Measurements from ENCODE around the gene NPAT.
"Not testable (repeated sequence)": the region's sequence is repeated elsewhere in the genome, so short reads cannot be mapped to it uniquely, and the experiment has no call there.

NPAT gene

GRCh38 chr11:108137212-108137611 is 85.2 kb downstream of the NPAT start:
- Histone ChIP-seq H3K27ac (no peak overlapping the region), H3K4me2 (ENCODE audit: low read length) (no peak overlapping the region), H3K27me3 (ENCODE audit: control insufficient read depth, insufficient read depth, low read length) (no peaks in the 10 kb centered on the region), H3K9me3 (ENCODE audit: control insufficient read depth, low read length) (no peaks in the 10 kb centered on the region), H3K4me3 (ENCODE audit: low read depth, low read length) (no peak overlapping the region), H3K9ac (no peak overlapping the region), H3K79me2 (no peaks in the 10 kb centered on the region), H3K4me1 (no peaks in the 10 kb centered on the region), H3K36me3 (ENCODE audit: control insufficient read depth, insufficient read depth, low read length) (no peaks in the 10 kb centered on the region), H2AFZ (no peak overlapping the region)
- TF ChIP-seq CTCF (IDR thresholded peaks at IDR 0.05) = no peak

DNA sequence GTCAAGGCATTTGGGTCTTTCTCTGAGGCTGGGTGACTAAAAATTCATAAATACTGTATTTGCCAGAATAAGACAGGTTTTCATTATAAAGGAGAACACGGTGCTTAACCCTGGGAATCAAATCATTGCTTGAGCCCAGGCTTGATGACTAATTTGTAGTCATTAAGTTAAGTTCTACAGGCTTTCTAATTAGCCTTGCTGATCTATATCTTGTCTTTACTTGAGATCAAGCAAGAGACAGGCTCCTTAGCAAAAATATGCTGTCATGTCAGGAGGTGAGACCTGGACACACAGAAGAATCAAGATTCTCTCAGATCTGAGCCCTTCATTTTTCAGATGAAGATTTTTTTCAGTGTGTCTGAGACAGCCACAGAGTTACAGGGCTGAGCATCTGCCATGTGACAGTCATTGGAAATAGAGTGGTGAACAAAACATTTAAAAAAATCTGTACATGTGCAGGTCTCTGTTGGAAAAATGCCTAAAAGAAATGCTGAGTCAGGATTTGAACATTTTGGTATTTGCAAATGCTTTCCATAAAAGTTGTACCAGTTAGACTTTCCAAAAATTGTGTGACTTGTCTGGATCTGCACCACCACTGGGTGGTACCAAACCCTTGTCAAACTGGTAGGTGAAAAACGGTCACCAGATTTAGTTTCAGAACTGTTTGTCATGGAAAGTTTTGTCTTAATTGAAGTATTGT is 86.4 kb downstream of the NPAT start:
- Histone ChIP-seq H2AFZ (no peak overlapping the region), H3K9ac (no peak overlapping the region), H3K4me3 (ENCODE audit: low read depth, low read length) (no peak overlapping the region), H3K4me1 (no peaks in the 10 kb centered on the region), H3K4me2 (ENCODE audit: low read length) (no peak overlapping the region), H3K27ac (no peak overlapping the region), H3K79me2 (no peaks in the 10 kb centered on the region), H3K27me3 (ENCODE audit: control insufficient read depth, insufficient read depth, low read length) (no peaks in the 10 kb centered on the region), H3K36me3 (ENCODE audit: control insufficient read depth, insufficient read depth, low read length) (no peaks in the 10 kb centered on the region), H3K9me3 (ENCODE audit: control insufficient read depth, low read length) (no peaks in the 10 kb centered on the region)
- no peak for TF ChIP-seq CTCF (IDR thresholded peaks at IDR 0.05)

GRCh38 chr11:108132993-108133538 is 89.4 kb downstream of the NPAT start:
- H2AFZ ChIP-seq; H3K9ac ChIP-seq; H3K27me3 ChIP-seq (ENCODE audit: control insufficient read depth, insufficient read depth, low read length); H3K79me2 ChIP-seq; H3K36me3 ChIP-seq (ENCODE audit: control insufficient read depth, insufficient read depth, low read length); H3K27ac ChIP-seq; H3K4me2 ChIP-seq (ENCODE audit: low read length); H3K4me3 ChIP-seq (ENCODE audit: low read depth, low read length); H3K9me3 ChIP-seq (ENCODE audit: control insufficient read depth, low read length); H3K4me1 ChIP-seq: not testable (repeated sequence)

GRCh38 chr11:108131993-108132392 is 90.4 kb downstream of the NPAT start:
- H2AFZ ChIP-seq = no peak overlapping the region
- H3K36me3 ChIP-seq (ENCODE audit: control insufficient read depth, insufficient read depth, low read length) = no peaks in the 10 kb centered on the region
- peaks cover 2% of the 10 kb centered on the region for H3K79me2 ChIP-seq
- TF ChIP-seq CTCF (IDR thresholded peaks at IDR 0.05) = no peak
- H3K27me3 ChIP-seq (ENCODE audit: control insufficient read depth, insufficient read depth, low read length) = no peaks in the 10 kb centered on the region
- no peaks in the 10 kb centered on the region for H3K9me3 ChIP-seq (ENCODE audit: control insufficient read depth, low read length)
- no peak overlapping the region for H3K27ac ChIP-seq
- no peak overlapping the region for H3K4me3 ChIP-seq (ENCODE audit: low read depth, low read length)
- H3K4me2 ChIP-seq (ENCODE audit: low read length) = no peak overlapping the region
- no peaks in the 10 kb centered on the region for H3K4me1 ChIP-seq
- no peak overlapping the region for H3K9ac ChIP-seq

- Histone ChIP-seq H3K36me3 (ENCODE audit: control insufficient read depth, insufficient read depth, low read length) (no peaks in the 10 kb centered on the region), H3K4me3 (ENCODE audit: low read depth, low read length) (no peak overlapping the region), H3K79me2 (peaks cover 2% of the 10 kb centered on the region), H3K27me3 (ENCODE audit: control insufficient read depth, insufficient read depth, low read length) (no peaks in the 10 kb centered on the region), H3K9ac (no peak overlapping the region), H2AFZ (no peak overlapping the region), H3K4me2 (ENCODE audit: low read length) (no peak overlapping the region), H3K27ac (no peak overlapping the region), H3K9me3 (ENCODE audit: control insufficient read depth, low read length) (no peaks in the 10 kb centered on the region), H3K4me1 (no peaks in the 10 kb centered on the region)
- TF ChIP-seq CTCF (IDR thresholded peaks at IDR 0.05) = no peak
Measured at GRCh38 chr11:108128772-108129171, 93.7 kb downstream of the NPAT start.
